Mesendoderm (in vitro differentiated cells): ENCODE data around the gene GAS6.

Experiments used
- DNase-seq: peaks from one replicate; pipeline ENCODE4 v3.0.0; 2013
- H2AK5ac ChIP-seq: 2 replicates; pipeline ENCODE4 v1.6.1; 2013; ENCODE audit warnings: low read length, inconsistent platforms
- H2BK120ac ChIP-seq: 2 replicates; pipeline ENCODE4 v1.6.1; 2013; ENCODE audit warnings: low read depth, mild to moderate bottlenecking, low read length, moderate library complexity, mixed read lengths
- H2BK15ac ChIP-seq: replicated peaks from 2 replicates; pipeline ENCODE4 v1.6.1; 2013; ENCODE audit warnings: low read depth, mild to moderate bottlenecking, moderate library complexity
- H2BK5ac ChIP-seq: 2 replicates; pipeline ENCODE4 v1.6.1; 2013; ENCODE audit warnings: low read length, inconsistent platforms
- H3K18ac ChIP-seq: 2 replicates; pipeline ENCODE4 v1.6.1; 2013; ENCODE audit warnings: mild to moderate bottlenecking, low read length, mixed read lengths
- H3K23ac ChIP-seq: one replicate; pipeline ENCODE4 v1.6.1; 2013; ENCODE audit warnings: low read length
- H3K27ac ChIP-seq: 2 replicates; pipeline ENCODE4 v1.5.1; 2013; ENCODE audit warnings: low read depth, mild to moderate bottlenecking, inconsistent platforms, low read length, moderate library complexity
- H3K27me3 ChIP-seq: 2 replicates; pipeline ENCODE4 v1.6.1; 2013; ENCODE audit warnings: low read length, control low read depth, mild to moderate bottlenecking, inconsistent platforms; ENCODE audit not compliant: insufficient read depth, poor library complexity
- H3K36me3 ChIP-seq: 2 replicates; pipeline ENCODE4 v1.6.1; 2013; ENCODE audit warnings: low read length, inconsistent platforms; ENCODE audit not compliant: control insufficient read depth, insufficient read depth
- H3K4ac ChIP-seq: one replicate; pipeline ENCODE4 v1.6.1; 2013; ENCODE audit warnings: low read depth, mild to moderate bottlenecking, low read length, moderate library complexity
- H3K4me1 ChIP-seq: 2 replicates; pipeline ENCODE4 v1.6.1; 2013; ENCODE audit warnings: low read depth, low read length, inconsistent platforms; ENCODE audit not compliant: control insufficient read depth
- H3K4me2 ChIP-seq: 2 replicates; pipeline ENCODE4 v1.6.1; 2013; ENCODE audit warnings: low read length
- H3K4me3 ChIP-seq: 2 replicates; pipeline ENCODE4 v1.5.1; 2013; ENCODE audit warnings: mild to moderate bottlenecking, low read length
- H3K56ac ChIP-seq: one replicate; pipeline ENCODE4 v1.6.1; 2013; ENCODE audit warnings: low read length
- H3K79me1 ChIP-seq: 2 replicates; pipeline ENCODE4 v1.6.1; 2013; ENCODE audit warnings: low read length, inconsistent platforms
- H3K79me2 ChIP-seq: 2 replicates; pipeline ENCODE4 v1.6.1; 2013; ENCODE audit warnings: mild to moderate bottlenecking, low read length; ENCODE audit not compliant: control insufficient read depth, insufficient read depth
- H3K9ac ChIP-seq: 2 replicates; pipeline ENCODE4 v1.6.1; 2013; ENCODE audit warnings: low read length, inconsistent platforms
- H4K5ac ChIP-seq: one replicate; pipeline ENCODE4 v1.6.1; 2013; ENCODE audit warnings: low read length
- H4K8ac ChIP-seq: one replicate; pipeline ENCODE4 v1.6.1; 2013; ENCODE audit warnings: low read depth, mild to moderate bottlenecking, control low read depth, low read length, moderate library complexity
- WGBS: extraction: QIAGEN DNeasy Blood & Tissue Kit; methylation state at CpG from one replicate; pipeline ENCODE4 v1.1.7; 2013; ENCODE audit warnings: low lambda C conversion rate, missing lambda C conversion rate; ENCODE audit not compliant: insufficient coverage; ENCODE audit errors: extremely low coverage; 5-methylcytosine and 5-hydroxymethylcytosine counted together

Gene GAS6

GRCh38 chr13:113886561-113887112 is 22.8 kb upstream of the GAS6 start:
- Histone ChIP-seq H3K23ac (no peak overlapping the region), H3K79me2 (no peaks in the 10 kb centered on the region), H3K4me1 (no peaks in the 10 kb centered on the region), H2BK15ac (no peak overlapping the region), H4K8ac (no peak overlapping the region), H3K18ac (no peak overlapping the region), H2BK120ac (no peak overlapping the region), H3K4me2 (no peak overlapping the region), H3K9ac (no peak overlapping the region), H3K27ac (no peak overlapping the region), H3K36me3 (no peaks in the 10 kb centered on the region), H2AK5ac (no peak overlapping the region), H3K27me3 (no peaks in the 10 kb centered on the region), H3K4ac (no peak overlapping the region), H3K56ac (no peak overlapping the region), H3K79me1 (no peaks in the 10 kb centered on the region), H3K4me3 (no peak overlapping the region), H2BK5ac (no peak overlapping the region), H4K5ac (no peak overlapping the region)
- WGBS, result no CpG with 5 or more reads among the region's 14 CpGs
- no peak for DNase-seq

- Histone ChIP-seq H3K4me3 (no peak overlapping the region), H3K23ac (no peak overlapping the region), H3K79me1 (no peaks in the 10 kb centered on the region), H3K56ac (no peak overlapping the region), H4K5ac (no peak overlapping the region), H3K36me3 (no peaks in the 10 kb centered on the region), H3K27ac (no peak overlapping the region), H4K8ac (no peak overlapping the region), H3K79me2 (no peaks in the 10 kb centered on the region), H2AK5ac (no peak overlapping the region), H3K4me1 (no peaks in the 10 kb centered on the region), H2BK15ac (no peak overlapping the region), H2BK5ac (no peak overlapping the region), H3K9ac (no peak overlapping the region), H3K27me3 (no peaks in the 10 kb centered on the region), H3K4ac (no peak overlapping the region), H3K18ac (no peak overlapping the region), H3K4me2 (no peak overlapping the region), H2BK120ac (no peak overlapping the region)
- DNase-seq, result no peak
- no CpG with 5 or more reads among the region's 7 CpGs for WGBS
These were observed 20.9 kb upstream of the GAS6 start for GRCh38 chr13:113884821-113885220.

GRCh38 chr13:113883921-113884804 is 20.3 kb upstream of the GAS6 start:
- Histone ChIP-seq H2AK5ac (no peak overlapping the region), H3K23ac (no peak overlapping the region), H4K5ac (no peak overlapping the region), H3K4me3 (no peak overlapping the region), H3K4me1 (no peaks in the 10 kb centered on the region), H3K27me3 (no peaks in the 10 kb centered on the region), H3K27ac (no peak overlapping the region), H3K79me1 (no peaks in the 10 kb centered on the region), H4K8ac (no peak overlapping the region), H3K4me2 (no peak overlapping the region), H3K4ac (no peak overlapping the region), H2BK15ac (no peak overlapping the region), H3K56ac (no peak overlapping the region), H3K36me3 (no peaks in the 10 kb centered on the region), H3K79me2 (no peaks in the 10 kb centered on the region), H3K18ac (no peak overlapping the region), H2BK5ac (no peak overlapping the region), H3K9ac (no peak overlapping the region), H2BK120ac (no peak overlapping the region)
- no CpG with 5 or more reads among the region's 51 CpGs for WGBS
- no peak for DNase-seq

- Histone ChIP-seq H3K79me1 (no peaks in the 10 kb centered on the region), H2BK5ac (no peak overlapping the region), H3K36me3 (no peaks in the 10 kb centered on the region), H3K23ac (no peak overlapping the region), H3K27me3 (no peaks in the 10 kb centered on the region), H2BK15ac (no peak overlapping the region), H3K4ac (no peak overlapping the region), H2BK120ac (no peak overlapping the region), H3K9ac (no peak overlapping the region), H3K18ac (no peak overlapping the region), H3K4me2 (no peak overlapping the region), H3K4me3 (no peak overlapping the region), H3K79me2 (no peaks in the 10 kb centered on the region), H3K56ac (no peak overlapping the region), H4K5ac (no peak overlapping the region), H3K27ac (no peak overlapping the region), H4K8ac (no peak overlapping the region), H3K4me1 (no peaks in the 10 kb centered on the region), H2AK5ac (no peak overlapping the region)
- no peak for DNase-seq
- no CpG with 5 or more reads among the region's 50 CpGs for WGBS
These were observed 19.5 kb upstream of the GAS6 start for GRCh38 chr13:113883314-113883811.

GRCh38 chr13:113882716-113883115 is 18.8 kb upstream of the GAS6 start:
- Histone ChIP-seq H2BK120ac (no peak overlapping the region), H3K4me1 (no peaks in the 10 kb centered on the region), H3K56ac (no peak overlapping the region), H3K18ac (no peak overlapping the region), H3K9ac (no peak overlapping the region), H3K4me3 (no peak overlapping the region), H2AK5ac (no peak overlapping the region), H3K23ac (no peak overlapping the region), H3K27me3 (no peaks in the 10 kb centered on the region), H3K36me3 (no peaks in the 10 kb centered on the region), H3K27ac (no peak overlapping the region), H2BK15ac (no peak overlapping the region), H3K4me2 (no peak overlapping the region), H4K5ac (no peak overlapping the region), H2BK5ac (no peak overlapping the region), H4K8ac (no peak overlapping the region), H3K79me2 (no peaks in the 10 kb centered on the region), H3K79me1 (no peaks in the 10 kb centered on the region), H3K4ac (no peak overlapping the region)
- no CpG with 5 or more reads among the region's 20 CpGs for WGBS
- DNase-seq, result no peak
